Measurements from ENCODE around the gene CNPY1.

DNA sequence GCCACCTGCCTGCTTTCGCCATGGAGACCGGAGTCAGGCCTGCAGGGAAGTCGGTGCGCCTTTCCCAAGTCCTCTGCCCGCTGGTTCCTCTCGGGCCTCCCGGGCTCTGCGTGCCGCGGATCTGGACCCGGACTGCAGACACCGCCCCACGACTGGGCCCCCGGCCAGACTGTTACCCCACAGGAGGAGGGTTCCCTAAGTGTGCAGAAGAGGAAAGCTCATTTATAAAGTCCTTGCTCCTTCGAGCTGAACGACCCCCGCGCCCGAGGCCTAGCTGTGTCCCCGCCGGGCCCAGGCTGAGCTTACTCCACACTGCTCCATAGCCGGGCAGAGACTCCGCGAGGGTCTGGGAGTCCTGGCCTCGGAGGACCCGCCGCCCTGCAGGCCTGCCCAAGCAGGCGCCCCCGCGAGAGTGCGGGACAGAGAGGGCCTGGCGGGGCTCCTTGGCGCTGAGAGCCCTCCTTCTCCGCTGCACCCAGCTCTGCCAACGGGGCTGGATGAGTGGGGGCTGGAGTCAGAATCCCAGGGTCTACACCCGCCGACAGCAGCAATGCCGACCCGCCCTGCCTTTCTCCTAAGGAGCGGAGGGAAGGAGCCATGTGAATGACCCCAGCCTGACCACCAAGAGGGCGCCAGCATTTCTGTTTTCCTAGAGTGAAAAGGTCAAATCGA, 80.1 kb downstream of the CNPY1 start:
- TF ChIP-seq, protein P1, sequence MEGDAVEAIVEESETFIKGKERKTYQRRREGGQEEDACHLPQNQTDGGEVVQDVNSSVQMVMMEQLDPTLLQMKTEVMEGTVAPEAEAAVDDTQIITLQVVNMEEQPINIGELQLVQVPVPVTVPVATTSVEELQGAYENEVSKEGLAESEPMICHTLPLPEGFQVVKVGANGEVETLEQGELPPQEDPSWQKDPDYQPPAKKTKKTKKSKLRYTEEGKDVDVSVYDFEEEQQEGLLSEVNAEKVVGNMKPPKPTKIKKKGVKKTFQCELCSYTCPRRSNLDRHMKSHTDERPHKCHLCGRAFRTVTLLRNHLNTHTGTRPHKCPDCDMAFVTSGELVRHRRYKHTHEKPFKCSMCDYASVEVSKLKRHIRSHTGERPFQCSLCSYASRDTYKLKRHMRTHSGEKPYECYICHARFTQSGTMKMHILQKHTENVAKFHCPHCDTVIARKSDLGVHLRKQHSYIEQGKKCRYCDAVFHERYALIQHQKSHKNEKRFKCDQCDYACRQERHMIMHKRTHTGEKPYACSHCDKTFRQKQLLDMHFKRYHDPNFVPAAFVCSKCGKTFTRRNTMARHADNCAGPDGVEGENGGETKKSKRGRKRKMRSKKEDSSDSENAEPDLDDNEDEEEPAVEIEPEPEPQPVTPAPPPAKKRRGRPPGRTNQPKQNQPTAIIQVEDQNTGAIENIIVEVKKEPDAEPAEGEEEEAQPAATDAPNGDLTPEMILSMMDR (IDR thresholded peaks at IDR 0.05), result no peak
- TF ChIP-seq POLR2A (IDR thresholded peaks at IDR 0.05), result no peak
- TF ChIP-seq POLR2AphosphoS5 (IDR thresholded peaks at IDR 0.05), result no peak
- no peak for TF ChIP-seq EP300 (IDR thresholded peaks at IDR 0.05)

Measured in stomach (tissue), 4 donors.